ENCODE results near the gene GPR25.

- no peak for TF ChIP-seq POLR2A (IDR thresholded peaks at IDR 0.05)
- TF ChIP-seq, protein P1, sequence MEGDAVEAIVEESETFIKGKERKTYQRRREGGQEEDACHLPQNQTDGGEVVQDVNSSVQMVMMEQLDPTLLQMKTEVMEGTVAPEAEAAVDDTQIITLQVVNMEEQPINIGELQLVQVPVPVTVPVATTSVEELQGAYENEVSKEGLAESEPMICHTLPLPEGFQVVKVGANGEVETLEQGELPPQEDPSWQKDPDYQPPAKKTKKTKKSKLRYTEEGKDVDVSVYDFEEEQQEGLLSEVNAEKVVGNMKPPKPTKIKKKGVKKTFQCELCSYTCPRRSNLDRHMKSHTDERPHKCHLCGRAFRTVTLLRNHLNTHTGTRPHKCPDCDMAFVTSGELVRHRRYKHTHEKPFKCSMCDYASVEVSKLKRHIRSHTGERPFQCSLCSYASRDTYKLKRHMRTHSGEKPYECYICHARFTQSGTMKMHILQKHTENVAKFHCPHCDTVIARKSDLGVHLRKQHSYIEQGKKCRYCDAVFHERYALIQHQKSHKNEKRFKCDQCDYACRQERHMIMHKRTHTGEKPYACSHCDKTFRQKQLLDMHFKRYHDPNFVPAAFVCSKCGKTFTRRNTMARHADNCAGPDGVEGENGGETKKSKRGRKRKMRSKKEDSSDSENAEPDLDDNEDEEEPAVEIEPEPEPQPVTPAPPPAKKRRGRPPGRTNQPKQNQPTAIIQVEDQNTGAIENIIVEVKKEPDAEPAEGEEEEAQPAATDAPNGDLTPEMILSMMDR (IDR thresholded peaks at IDR 0.05), result no peak
These were observed 43.4 kb downstream of the GPR25 start for GRCh38 chr1:200916152-200916551.
